HCT116 (cell line): ENCODE results near the gene SLC2A1.

ENCODE experiments used
- ATF3 ChIP-seq: IDR thresholded peaks from 2 replicates; pipeline ENCODE4 v1.6.1; 2012
- CEBPB ChIP-seq: IDR thresholded peaks from 2 replicates; pipeline ENCODE4 v1.6.1; 2012; ENCODE audit warnings: low read depth
- CTCF ChIP-seq, 3 experiments: fragments of 200-600 bp in 1 of 3; sonication (generic) in 1 of 3; IDR thresholded peaks in 2 of 3; conservative IDR thresholded peaks in 1 of 3; 2 replicates each; pipeline ENCODE4 v1.5.1; 2012 to 2017; ENCODE audit warnings: low read depth in 2 of 3, low read length in 2 of 3, antibody characterized with exemption in 1 of 3, borderline replicate concordance in 1 of 3, control low read depth in 1 of 3, mild to moderate bottlenecking in 1 of 3, mixed read lengths in 1 of 3, mixed run types in 1 of 3, moderate library complexity in 1 of 3; ENCODE audit not compliant: insufficient read depth in 1 of 3
- POLR2A ChIP-seq: IDR thresholded peaks from 2 replicates; pipeline ENCODE4 v1.7.0; 2011; ENCODE audit warnings: borderline replicate concordance; ENCODE audit not compliant: insufficient read depth, insufficient read length; ENCODE audit errors: extremely low read depth
- SIN3A ChIP-seq: IDR thresholded peaks from 2 replicates; pipeline ENCODE4 v1.6.1; 2012; ENCODE audit warnings: low read depth
- TF ChIP-seq, protein P1 (sequence below): IDR thresholded peaks from 2 replicates; pipeline ENCODE4 v1.6.1; 2012; ENCODE audit warnings: low read depth

- TF ChIP-seq SIN3A (no peak), CTCF (IDR thresholded peaks at IDR 0.05 in 2 of 3, conservative IDR thresholded peaks at IDR 0.05 in 1 of 3; ENCODE audit: borderline replicate concordance in 1 of 3, insufficient read depth in 1 of 3, low read depth in 2 of 3, low read length in 2 of 3) (no peak), POLR2A (no peak), ATF3 (no peak), CEBPB (no peak)
- TF ChIP-seq, protein P1, sequence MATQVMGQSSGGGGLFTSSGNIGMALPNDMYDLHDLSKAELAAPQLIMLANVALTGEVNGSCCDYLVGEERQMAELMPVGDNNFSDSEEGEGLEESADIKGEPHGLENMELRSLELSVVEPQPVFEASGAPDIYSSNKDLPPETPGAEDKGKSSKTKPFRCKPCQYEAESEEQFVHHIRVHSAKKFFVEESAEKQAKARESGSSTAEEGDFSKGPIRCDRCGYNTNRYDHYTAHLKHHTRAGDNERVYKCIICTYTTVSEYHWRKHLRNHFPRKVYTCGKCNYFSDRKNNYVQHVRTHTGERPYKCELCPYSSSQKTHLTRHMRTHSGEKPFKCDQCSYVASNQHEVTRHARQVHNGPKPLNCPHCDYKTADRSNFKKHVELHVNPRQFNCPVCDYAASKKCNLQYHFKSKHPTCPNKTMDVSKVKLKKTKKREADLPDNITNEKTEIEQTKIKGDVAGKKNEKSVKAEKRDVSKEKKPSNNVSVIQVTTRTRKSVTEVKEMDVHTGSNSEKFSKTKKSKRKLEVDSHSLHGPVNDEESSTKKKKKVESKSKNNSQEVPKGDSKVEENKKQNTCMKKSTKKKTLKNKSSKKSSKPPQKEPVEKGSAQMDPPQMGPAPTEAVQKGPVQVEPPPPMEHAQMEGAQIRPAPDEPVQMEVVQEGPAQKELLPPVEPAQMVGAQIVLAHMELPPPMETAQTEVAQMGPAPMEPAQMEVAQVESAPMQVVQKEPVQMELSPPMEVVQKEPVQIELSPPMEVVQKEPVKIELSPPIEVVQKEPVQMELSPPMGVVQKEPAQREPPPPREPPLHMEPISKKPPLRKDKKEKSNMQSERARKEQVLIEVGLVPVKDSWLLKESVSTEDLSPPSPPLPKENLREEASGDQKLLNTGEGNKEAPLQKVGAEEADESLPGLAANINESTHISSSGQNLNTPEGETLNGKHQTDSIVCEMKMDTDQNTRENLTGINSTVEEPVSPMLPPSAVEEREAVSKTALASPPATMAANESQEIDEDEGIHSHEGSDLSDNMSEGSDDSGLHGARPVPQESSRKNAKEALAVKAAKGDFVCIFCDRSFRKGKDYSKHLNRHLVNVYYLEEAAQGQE: no peak
Measured at GRCh38 chr1:42960122-42960390, 1.4 kb upstream of the SLC2A1 start.
